LHCN-M2 (cell line): ENCODE measurements around the gene CRYBG2. TPM values are rescaled to one million over a fixed set of nuclear protein-coding genes. Genes with fewer than 3 reads are reported as not detected.

Source experiments
- DNase-seq: peaks from one replicate; pipeline ENCODE4 v3.0.0-alpha.2; 2012; ENCODE audit warnings: low read depth
- total RNA-seq: library from RNA; depleted of rRNA; stranded (reverse); fragments of >200 nt; gene quantifications from 2 replicates; pipeline ENCODE4 v1.2.3, GENCODE V29; 2014; rRNA removed

The CRYBG2 gene
- total RNA-seq, 1 experiment from 2014 or later: not detected

- peak; percentile 74 for DNase-seq
These were observed 73.4 kb downstream of the CRYBG2 start for GRCh38 chr1:26280333-26281042.

GRCh38 chr1:26279456-26280332 is 74.2 kb downstream of the CRYBG2 start, which contains the start of gene SH3BGRL3:
SH3BGRL3 (plus strand) TSS chr1:26280086; CDS start chr1:26280156, 70 bp downstream.
- peak; percentile 81 for DNase-seq

GRCh38 chr1:26278724-26279455 is 75.0 kb downstream of the CRYBG2 start:
- peak; percentile 64 for DNase-seq

DNA sequence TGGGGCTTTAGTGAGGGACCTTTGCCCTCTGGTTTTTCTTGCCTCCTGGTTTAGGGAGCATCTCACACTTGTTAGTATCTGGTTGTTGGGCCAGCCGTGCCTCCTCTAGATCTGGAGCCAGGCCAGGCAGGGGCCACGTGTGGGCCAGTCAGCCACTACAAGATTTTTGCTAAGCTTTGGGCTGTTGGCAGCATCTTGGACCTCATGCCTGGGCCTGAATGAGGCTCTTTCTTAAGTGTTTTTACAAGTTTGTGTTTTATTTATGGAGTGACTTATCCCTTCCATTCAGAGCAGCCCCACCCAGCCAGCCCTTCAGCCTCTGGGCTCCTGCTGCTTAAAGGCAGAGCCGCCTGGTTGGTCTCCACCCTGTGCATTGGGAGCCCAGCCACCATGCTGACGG is 75.6 kb downstream of the CRYBG2 start:
- DNase-seq: peak; percentile 56

- DNase-seq: no peak
These were observed 76.2 kb downstream of the CRYBG2 start for GRCh38 chr1:26277719-26278118.

DNA sequence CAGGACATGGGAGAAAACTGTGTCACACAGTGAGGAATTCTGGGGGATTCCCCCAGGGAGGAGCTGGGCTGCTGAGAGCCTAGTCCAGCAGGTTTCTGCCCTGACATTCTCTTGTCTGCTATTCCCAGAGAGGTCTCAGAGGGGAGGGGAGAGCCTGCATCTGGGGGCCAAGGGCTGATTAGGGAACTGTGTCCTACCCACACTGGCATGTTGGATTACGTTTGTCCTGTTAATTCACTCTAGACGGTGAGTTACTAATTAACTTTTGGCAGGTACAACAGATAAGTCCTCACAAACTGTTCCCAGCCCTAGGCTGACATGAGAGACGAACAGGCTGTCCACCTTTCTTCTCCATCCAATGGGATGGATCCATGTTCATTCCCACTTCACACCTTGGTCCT is 76.7 kb downstream of the CRYBG2 start:
- no peak for DNase-seq

- no peak for DNase-seq
These were observed 77.5 kb downstream of the CRYBG2 start for GRCh38 chr1:26276432-26276838.

GRCh38 chr1:26275580-26276431 is 78.1 kb downstream of the CRYBG2 start:
- DNase-seq: peak; percentile 95

- peak; percentile 76 for DNase-seq
These were observed 79.0 kb downstream of the CRYBG2 start for GRCh38 chr1:26274801-26275425.

Other genes with a start within 250 kb of the CRYBG2 start
- gene PDIK1L, start 242.3 kb downstream of the CRYBG2 start, total RNA-seq: 2.9 and 3.0 TPM in 2 replicates
- not detected in 2 replicates for gene FAM110D, start 195.1 kb downstream of the CRYBG2 start, total RNA-seq
- gene C1orf232, start 185.2 kb downstream of the CRYBG2 start, total RNA-seq: not detected in 2 replicates
- 26.5 and 30.4 TPM in 2 replicates for gene ZNF593, start 184.2 kb downstream of the CRYBG2 start, total RNA-seq
- not detected in 2 replicates for gene ZNF593OS, start 182.3 kb downstream of the CRYBG2 start, total RNA-seq
- gene CNKSR1, start 176.6 kb downstream of the CRYBG2 start, total RNA-seq: 0.23 TPM in 1 of 2 replicates, not detected in the other
- gene CATSPER4, start 163.5 kb downstream of the CRYBG2 start, total RNA-seq: not detected in 2 replicates
- gene CEP85, start 119.9 kb downstream of the CRYBG2 start, total RNA-seq: 17.8 and 20.8 TPM in 2 replicates
- 221 and 264 TPM in 2 replicates for gene SH3BGRL3, start 74.0 kb downstream of the CRYBG2 start, total RNA-seq
- 5.1 and 5.2 TPM in 2 replicates for gene UBXN11, start 47.5 kb downstream of the CRYBG2 start, total RNA-seq
- gene CD52, start 36.2 kb downstream of the CRYBG2 start, total RNA-seq: not detected in 2 replicates
- not detected in 2 replicates for gene ZNF683, start 18.6 kb upstream of the CRYBG2 start, total RNA-seq
- gene LIN28A, start 56.7 kb upstream of the CRYBG2 start, total RNA-seq: under 0.01 TPM in 1 of 2 replicates, not detected in the other
- 46.7 and 52.2 TPM in 2 replicates for gene DHDDS, start 78.2 kb upstream of the CRYBG2 start, total RNA-seq
- gene HMGN2, start 118.3 kb upstream of the CRYBG2 start, total RNA-seq: 653 and 722 TPM in 2 replicates
- 5.7 and 7.2 TPM in 2 replicates for gene RPS6KA1, start 175.6 kb upstream of the CRYBG2 start, total RNA-seq